Sigmoid colon (tissue), 7 donors: ENCODE data around the gene SYNPO. TPM values are rescaled to one million over a fixed set of nuclear protein-coding genes. Genes with fewer than 3 reads are reported as not detected.

Experiments used
- DNase-seq: peaks from one replicate; pipeline ENCODE4 v3.0.0-alpha.2; 2019
- H3K27ac ChIP-seq, 4 donors: fragments of 200-600 bp; sonication (generic); one replicate each; pipeline ENCODE4 v1.5.1; 2016 to 2019; ENCODE audit warnings: mild to moderate bottlenecking in 1 of 4
- H3K27me3 ChIP-seq, 3 donors: fragments of 200-600 bp; sonication (generic); one replicate each; pipeline ENCODE4 v1.5.1; 2019; ENCODE audit warnings: mild to moderate bottlenecking in 1 of 3
- H3K36me3 ChIP-seq, 4 donors: fragments of 200-600 bp; sonication (generic); one replicate each; pipeline ENCODE4 v1.5.1; 2016 to 2019
- H3K4me1 ChIP-seq, 4 donors: fragments of 200-600 bp; sonication (generic); one replicate each; pipeline ENCODE4 v1.5.1; 2017 to 2019
- H3K4me3 ChIP-seq, 4 donors: fragments of 200-600 bp; sonication (generic); one replicate each; pipeline ENCODE4 v1.5.1; 2017 to 2019; ENCODE audit warnings: mild to moderate bottlenecking in 2 of 4, moderate library complexity in 1 of 4
- H3K9me3 ChIP-seq, 4 donors: fragments of 200-600 bp in 3 of 4; sonication (generic) in 3 of 4; one replicate each; pipeline versions ENCODE4 v1.5.1 to v1.6.1; 2013 to 2019
- CTCF ChIP-seq, 4 experiments: fragments of 450-650 bp in 3 of 4; fragments of 200-600 bp in 1 of 4; IDR thresholded peaks; one replicate each; pipeline ENCODE4 v1.5.1; 2016 to 2019; ENCODE audit warnings: antibody characterized with exemption in 4 of 4, mild to moderate bottlenecking in 3 of 4, moderate library complexity in 2 of 4
- EP300 ChIP-seq, 4 donors: sonication (generic); formaldehyde crosslinking; IDR thresholded peaks; one replicate each; pipeline ENCODE4 v1.6.1; 2017; ENCODE audit warnings: antibody characterized with exemption in 4 of 4
- POLR2A ChIP-seq, 2 donors: fragments of 450-650 bp; IDR thresholded peaks; one replicate each; pipeline ENCODE4 v1.6.1; 2016; ENCODE audit warnings: antibody characterized with exemption in 2 of 2, mild to moderate bottlenecking in 2 of 2, moderate library complexity in 2 of 2
- POLR2AphosphoS5 ChIP-seq, 4 donors: sonication (generic); formaldehyde crosslinking; IDR thresholded peaks; one replicate each; pipeline ENCODE4 v1.6.1; 2017; ENCODE audit warnings: antibody characterized with exemption in 4 of 4
- whole genome bisulfite sequencing, 2 donors: extraction: QIAGEN DNeasy Blood & Tissue Kit; methylation state at CpG; one replicate each; pipeline ENCODE4 v1.1.7; 2013; 5-methylcytosine and 5-hydroxymethylcytosine counted together
- intact Hi-C: fragments of 100-400 bp; cut with DNase I; formaldehyde crosslinking; loops from one replicate; pipeline ENCODE4 v1.15.1; 2023
- polyA plus RNA-seq, 3 donors: library from polyadenylated mRNA; stranded (reverse); fragments of 200-250 nt; gene quantifications; one replicate each; pipeline ENCODE4 v1.2.3, GENCODE V29; 2013
- total RNA-seq, 4 donors: library from RNA; depleted of rRNA; stranded (reverse); fragments of >200 nt; gene quantifications; one replicate each; pipeline ENCODE4 v1.1.0, GENCODE V29; 2016
- donor health status: healthy with polysubstance abuse.
- donor health status: Bipolar disorder and iron deficiency.
- donor health status: healthy.

Gene SYNPO
- total and polyA plus RNA-seq, 7 donors: 7.1 to 30.1 (median 18.6) TPM

- TF ChIP-seq POLR2A (IDR thresholded peaks at IDR 0.05) (no peak), CTCF (IDR thresholded peaks at IDR 0.05) (no peak), POLR2AphosphoS5 (IDR thresholded peaks at IDR 0.05) (no peak), EP300 (IDR thresholded peaks at IDR 0.05) (no peak)
- WGBS, 2 donors: 85 to 86% methylated on average over 9 of the region's 9 CpGs
- H3K27me3 ChIP-seq: no peaks in the 10 kb centered on the region
- H3K4me1 ChIP-seq: peaks cover 0 to 20% (median 12%) of the 10 kb centered on the region in 4 donors
- H3K9me3 ChIP-seq: no peaks in the 10 kb centered on the region
- intact Hi-C loops: no loop called here
- H3K36me3 ChIP-seq: no peaks in the 10 kb centered on the region
- no peak for DNase-seq
- no peak overlapping the region for H3K4me3 ChIP-seq
- no peak overlapping the region for H3K27ac ChIP-seq
Observed at GRCh38 chr5:150606476-150606875, 34.0 kb upstream of the SYNPO start.

DNA sequence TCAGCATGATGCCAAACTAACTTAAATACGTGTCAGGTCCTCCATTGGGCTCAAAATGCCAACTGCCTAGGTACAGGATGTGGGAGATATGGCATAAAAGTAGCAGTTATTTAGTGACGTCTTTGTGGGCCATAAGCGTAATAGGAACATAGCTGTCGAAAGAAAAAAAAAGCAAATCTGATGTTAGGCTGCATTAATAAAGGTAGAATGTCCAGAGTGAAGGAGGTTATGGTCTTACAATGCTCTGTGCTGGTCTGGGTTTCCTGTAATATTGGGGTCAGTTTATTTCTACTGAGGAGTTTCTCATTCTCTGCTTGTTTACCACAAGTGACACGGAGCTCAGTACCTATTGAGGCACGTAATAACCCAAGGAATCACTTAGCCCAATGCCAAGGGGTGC, 33.4 kb upstream of the SYNPO start:
- H3K36me3 ChIP-seq: no peaks in the 10 kb centered on the region
- DNase-seq: no peak
- peaks cover 0 to 27% (median 13%) of the 10 kb centered on the region in 4 donors for H3K4me1 ChIP-seq
- no peaks in the 10 kb centered on the region for H3K9me3 ChIP-seq
- H3K27ac ChIP-seq: no peak overlapping the region
- no peaks in the 10 kb centered on the region for H3K27me3 ChIP-seq
- TF ChIP-seq EP300 (IDR thresholded peaks at IDR 0.05) (no peak), POLR2A (IDR thresholded peaks at IDR 0.05) (no peak), CTCF (IDR thresholded peaks at IDR 0.05) (no peak), POLR2AphosphoS5 (IDR thresholded peaks at IDR 0.05) (no peak)
- no peak overlapping the region for H3K4me3 ChIP-seq
- intact Hi-C loops: no loop called here
- 91 to 92% methylated on average over 6 of the region's 6 CpGs for WGBS, 2 donors

- H3K9me3 ChIP-seq: no peaks in the 10 kb centered on the region
- no peaks in the 10 kb centered on the region for H3K27me3 ChIP-seq
- TF ChIP-seq POLR2A (IDR thresholded peaks at IDR 0.05): no peak
- no peak for TF ChIP-seq CTCF (IDR thresholded peaks at IDR 0.05)
- TF ChIP-seq EP300 (IDR thresholded peaks at IDR 0.05): no peak
- no peak for TF ChIP-seq POLR2AphosphoS5 (IDR thresholded peaks at IDR 0.05)
- intact Hi-C loops: no loop called here
- H3K36me3 ChIP-seq: no peaks in the 10 kb centered on the region
- H3K4me3 ChIP-seq: no peak overlapping the region
- DNase-seq: no peak
- H3K27ac ChIP-seq: no peak overlapping the region
- H3K4me1 ChIP-seq: peaks cover 0 to 30% (median 19%) of the 10 kb centered on the region in 4 donors
- WGBS, 2 donors: 91 to 96% methylated on average over 4 of the region's 4 CpGs
Observed at GRCh38 chr5:150607991-150608390, 32.5 kb upstream of the SYNPO start.

DNA sequence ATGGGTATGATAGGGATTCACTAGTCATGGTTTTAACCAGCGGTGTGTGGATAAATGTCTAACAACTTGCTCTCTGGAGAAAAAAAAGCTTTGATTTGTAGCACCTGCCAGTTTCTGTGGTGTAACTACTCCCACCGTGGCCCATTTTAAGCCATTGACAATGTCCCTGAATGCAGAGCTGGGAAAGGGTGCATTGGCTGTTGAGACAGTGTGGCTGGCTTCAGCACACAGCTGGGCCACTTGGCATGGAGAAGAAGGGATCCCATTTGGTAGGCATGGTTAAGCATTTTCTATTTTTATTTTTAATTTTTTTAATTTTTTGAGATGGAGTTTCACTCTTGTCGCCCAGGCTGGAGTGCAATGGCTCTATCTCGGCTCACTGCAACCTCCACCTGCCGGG, 31.5 kb upstream of the SYNPO start:
- H3K27me3 ChIP-seq: no peaks in the 10 kb centered on the region
- H3K36me3 ChIP-seq: no peaks in the 10 kb centered on the region
- intact Hi-C loops: no loop called here
- H3K9me3 ChIP-seq: no peaks in the 10 kb centered on the region
- TF ChIP-seq EP300 (IDR thresholded peaks at IDR 0.05) (no peak), CTCF (IDR thresholded peaks at IDR 0.05) (no peak), POLR2A (IDR thresholded peaks at IDR 0.05) (no peak), POLR2AphosphoS5 (IDR thresholded peaks at IDR 0.05) (no peak)
- WGBS, 2 donors: 73 to 81% methylated on average over 5 of the region's 5 CpGs
- H3K27ac ChIP-seq: peak overlapping the region in 1 of 4 donors; percentile 84
- H3K4me3 ChIP-seq: no peak overlapping the region
- DNase-seq: no peak
- peaks cover 0 to 40% (median 29%) of the 10 kb centered on the region in 4 donors for H3K4me1 ChIP-seq
